GM12864 (cell line): ENCODE results near the gene RNF13.
"Not testable (repeated sequence)": the region's sequence is repeated elsewhere in the genome, so short reads cannot be mapped to it uniquely, and the experiment has no call there.

Source experiments
- DNase-seq: peaks from one replicate; pipeline ENCODE4 v3.0.0-alpha.2; 2011; ENCODE audit warnings: low read depth
- H3K4me3 ChIP-seq: 2 replicates; pipeline ENCODE4 v1.5.1; 2011; ENCODE audit warnings: mild to moderate bottlenecking, low read depth, low read length, control low read depth
- CTCF ChIP-seq: IDR thresholded peaks from 2 replicates; pipeline ENCODE4 v1.5.1; 2011; ENCODE audit warnings: low read depth, mild to moderate bottlenecking, moderate library complexity, low read length, control low read depth, inconsistent platforms; ENCODE audit errors: missing control alignments

RNF13 gene

GRCh38 chr3:149820183-149820582, 7.2 kb downstream of the RNF13 start:
- no peak for TF ChIP-seq CTCF
- no peak overlapping the region for H3K4me3 ChIP-seq
- DNase-seq = no peak

- no peak for DNase-seq
Measured at GRCh38 chr3:149826636-149827035, 13.6 kb downstream of the RNF13 start.

GRCh38 chr3:149828390-149828789, 15.4 kb downstream of the RNF13 start:
- no peak overlapping the region for H3K4me3 ChIP-seq
- no peak for TF ChIP-seq CTCF

More at GRCh38 chr3:149826636-149827035, 13.6 kb downstream of the RNF13 start:
- H3K4me3 ChIP-seq = no peak overlapping the region
- no peak for TF ChIP-seq CTCF

GRCh38 chr3:149829631-149830030, 16.6 kb downstream of the RNF13 start:
- not testable (repeated sequence) for H3K4me3 ChIP-seq, DNase-seq

More at GRCh38 chr3:149828390-149828789, 15.4 kb downstream of the RNF13 start:
- no peak for DNase-seq

- no peak for DNase-seq
- no peak overlapping the region for H3K4me3 ChIP-seq
- no peak for TF ChIP-seq CTCF
Measured at GRCh38 chr3:149830902-149831301, 17.9 kb downstream of the RNF13 start.

- no peak for TF ChIP-seq CTCF
- no peak overlapping the region for H3K4me3 ChIP-seq
- DNase-seq = no peak
Measured at GRCh38 chr3:149831321-149831720, 18.3 kb downstream of the RNF13 start.

GRCh38 chr3:149832086-149832485, 19.1 kb downstream of the RNF13 start:
- H3K4me3 ChIP-seq = no peak overlapping the region
- no peak for DNase-seq
- no peak for TF ChIP-seq CTCF

GRCh38 chr3:149833241-149833640, 20.2 kb downstream of the RNF13 start:
- no peak for DNase-seq
- TF ChIP-seq CTCF = no peak
- H3K4me3 ChIP-seq = no peak overlapping the region

GRCh38 chr3:149838491-149838890, 25.5 kb downstream of the RNF13 start:
- DNase-seq, H3K4me3 ChIP-seq: not testable (repeated sequence)

GRCh38 chr3:149839469-149839868, 26.5 kb downstream of the RNF13 start:
- not testable (repeated sequence) for DNase-seq, H3K4me3 ChIP-seq
